GM10248 (cell line): Measurements from ENCODE around the gene FOXK2.

Experiments
- CTCF ChIA-PET: fragments of 300-600 bp; sonication (Branson Sonifier 250); formaldehyde crosslinking; extraction: SDS; loops from one replicate; lab custom pipeline; 2021; ENCODE audit warnings: antibody characterized with exemption; lab: Yijun Ruan, JAX
- POLR2A ChIA-PET: fragments of 350-650 bp; sonication (Branson Sonifier 250); formaldehyde crosslinking; extraction: SDS; loops from one replicate; lab custom pipeline; 2020; ENCODE audit warnings: antibody characterized with exemption; lab: Yijun Ruan, JAX
- DNase-seq: peaks from one replicate; pipeline ENCODE4 v3.0.0; 2012; ENCODE audit errors: extremely low spot score
- TF ChIP-seq, protein P1 (sequence below): IDR thresholded peaks from 2 replicates; pipeline ENCODE4 v1.5.1; 2012; ENCODE audit warnings: mild to moderate bottlenecking, low read depth; ENCODE audit errors: extremely low read depth, missing control alignments, control extremely low read depth

FOXK2 gene

DNA sequence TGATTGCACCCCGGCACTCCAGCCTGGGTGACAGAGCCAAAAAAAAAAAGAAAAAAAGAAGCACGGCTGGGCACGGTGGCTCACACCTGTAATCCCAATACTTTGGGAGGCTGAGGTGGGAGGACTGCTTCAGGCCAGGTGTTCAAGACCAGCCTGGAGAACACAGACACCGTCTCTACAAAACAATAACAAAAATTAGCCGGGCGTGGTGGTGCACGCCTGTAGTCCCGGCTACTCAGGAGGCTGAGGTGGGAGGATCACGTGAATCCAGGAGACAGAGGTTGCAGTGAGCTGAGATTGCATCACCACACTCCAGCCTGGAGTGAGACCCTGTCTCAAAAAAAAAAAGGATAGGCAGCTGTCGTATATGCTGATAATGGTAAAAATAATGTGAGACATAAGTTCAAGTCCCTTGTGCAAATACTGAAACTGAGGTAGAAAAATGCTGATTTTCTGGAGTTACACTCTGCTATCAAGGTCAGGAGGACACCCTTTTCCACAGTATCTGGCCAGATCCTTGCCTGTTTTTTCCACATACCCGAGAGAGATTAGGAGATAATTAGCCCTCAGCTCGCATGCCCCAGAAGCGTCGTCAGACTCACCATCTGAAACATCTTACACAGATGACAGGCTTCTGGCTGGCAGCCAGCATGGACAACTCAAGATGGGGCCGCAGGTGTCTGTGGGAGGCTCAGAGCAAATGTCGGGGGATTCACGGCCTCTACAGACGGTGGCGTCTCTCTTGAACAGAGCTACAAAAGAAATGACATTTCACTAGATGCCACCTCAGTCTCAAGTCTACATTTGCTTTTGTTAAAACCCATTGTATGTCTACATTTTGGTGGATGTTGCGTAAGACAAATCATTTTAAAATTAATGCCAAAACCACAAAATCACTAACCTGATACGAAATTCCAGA, 91.9 kb downstream of the FOXK2 start:
- CTCF ChIA-PET: interaction anchor here (1.0 kb wide), 1 partner anchor 10 kb away, joined by 3 read pairs; no protein-coding TSS in a partner anchor
- TF ChIP-seq, protein P1, sequence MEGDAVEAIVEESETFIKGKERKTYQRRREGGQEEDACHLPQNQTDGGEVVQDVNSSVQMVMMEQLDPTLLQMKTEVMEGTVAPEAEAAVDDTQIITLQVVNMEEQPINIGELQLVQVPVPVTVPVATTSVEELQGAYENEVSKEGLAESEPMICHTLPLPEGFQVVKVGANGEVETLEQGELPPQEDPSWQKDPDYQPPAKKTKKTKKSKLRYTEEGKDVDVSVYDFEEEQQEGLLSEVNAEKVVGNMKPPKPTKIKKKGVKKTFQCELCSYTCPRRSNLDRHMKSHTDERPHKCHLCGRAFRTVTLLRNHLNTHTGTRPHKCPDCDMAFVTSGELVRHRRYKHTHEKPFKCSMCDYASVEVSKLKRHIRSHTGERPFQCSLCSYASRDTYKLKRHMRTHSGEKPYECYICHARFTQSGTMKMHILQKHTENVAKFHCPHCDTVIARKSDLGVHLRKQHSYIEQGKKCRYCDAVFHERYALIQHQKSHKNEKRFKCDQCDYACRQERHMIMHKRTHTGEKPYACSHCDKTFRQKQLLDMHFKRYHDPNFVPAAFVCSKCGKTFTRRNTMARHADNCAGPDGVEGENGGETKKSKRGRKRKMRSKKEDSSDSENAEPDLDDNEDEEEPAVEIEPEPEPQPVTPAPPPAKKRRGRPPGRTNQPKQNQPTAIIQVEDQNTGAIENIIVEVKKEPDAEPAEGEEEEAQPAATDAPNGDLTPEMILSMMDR: no peak
- POLR2A ChIA-PET: no interaction called here
- no peak for DNase-seq

DNA sequence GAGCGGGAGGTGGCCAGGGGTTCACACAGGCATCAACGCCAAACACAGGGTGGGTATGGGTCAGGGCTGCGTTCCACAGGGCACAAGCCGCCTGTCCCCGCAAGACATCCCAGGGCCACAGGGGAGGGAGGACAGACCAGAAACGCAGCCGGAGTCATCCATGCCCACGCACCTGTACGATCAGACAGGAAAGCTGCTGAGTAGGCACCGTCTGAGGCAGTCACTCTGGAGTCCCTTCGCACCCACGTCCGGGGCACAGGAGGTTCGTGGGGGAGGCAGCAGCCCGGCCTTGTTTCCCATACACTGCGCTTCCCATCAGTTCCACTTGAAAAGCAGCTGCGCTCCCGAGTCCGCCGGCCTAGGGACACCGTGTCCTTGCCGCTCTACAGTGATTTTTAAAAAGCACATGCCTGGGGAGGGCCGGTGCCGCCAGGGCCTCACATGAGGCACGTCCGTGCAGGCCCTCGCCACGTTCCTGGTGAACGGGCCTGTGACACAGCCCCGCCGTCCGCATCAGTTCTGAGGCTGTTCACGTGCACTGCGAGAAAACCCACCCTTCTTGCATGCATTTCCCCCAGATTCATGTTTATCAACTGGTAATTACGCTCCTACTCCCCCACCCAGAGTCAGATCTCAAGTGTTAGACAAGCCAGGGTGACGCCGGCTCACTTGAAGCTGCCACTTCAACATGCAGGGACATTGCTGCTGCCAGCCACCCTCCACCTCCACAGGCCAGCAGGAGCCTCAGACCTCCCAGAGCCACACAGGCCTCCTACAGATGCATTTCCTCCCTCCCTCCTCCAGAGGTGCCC, 94.0 kb downstream of the FOXK2 start:
- TF ChIP-seq, protein P1: no peak
- ChIA-PET CTCF (no interaction called here), POLR2A (no interaction called here)
- DNase-seq: no peak

DNA sequence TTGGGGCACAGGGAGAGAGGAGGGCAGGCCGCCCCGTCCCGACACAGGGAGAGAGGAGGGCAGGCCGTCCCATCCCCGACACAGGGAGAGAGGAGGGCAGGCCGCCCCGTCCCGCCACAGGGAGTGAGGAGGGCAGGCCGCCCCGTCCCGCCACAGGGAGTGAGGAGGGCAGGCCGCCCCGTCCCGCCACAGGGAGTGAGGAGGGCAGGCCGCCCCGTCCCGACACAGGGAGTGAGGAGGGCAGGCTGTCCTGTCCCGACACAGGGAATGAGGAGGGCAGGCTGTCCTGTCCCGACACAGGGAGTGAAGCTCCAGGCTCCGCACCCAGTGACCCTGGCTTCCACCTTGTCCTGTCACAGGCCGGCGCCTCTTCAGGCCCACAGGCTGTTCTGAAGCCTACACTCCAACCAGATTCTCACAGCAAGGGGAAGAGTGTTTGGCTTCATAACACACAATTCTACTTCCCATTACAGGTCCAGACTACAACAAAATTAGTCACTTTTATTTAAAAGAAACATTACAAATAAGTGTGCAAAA, 94.6 kb downstream of the FOXK2 start:
- ChIA-PET POLR2A (no interaction called here), CTCF (no interaction called here)
- TF ChIP-seq, protein P1: no peak
- DNase-seq: no peak

DNA sequence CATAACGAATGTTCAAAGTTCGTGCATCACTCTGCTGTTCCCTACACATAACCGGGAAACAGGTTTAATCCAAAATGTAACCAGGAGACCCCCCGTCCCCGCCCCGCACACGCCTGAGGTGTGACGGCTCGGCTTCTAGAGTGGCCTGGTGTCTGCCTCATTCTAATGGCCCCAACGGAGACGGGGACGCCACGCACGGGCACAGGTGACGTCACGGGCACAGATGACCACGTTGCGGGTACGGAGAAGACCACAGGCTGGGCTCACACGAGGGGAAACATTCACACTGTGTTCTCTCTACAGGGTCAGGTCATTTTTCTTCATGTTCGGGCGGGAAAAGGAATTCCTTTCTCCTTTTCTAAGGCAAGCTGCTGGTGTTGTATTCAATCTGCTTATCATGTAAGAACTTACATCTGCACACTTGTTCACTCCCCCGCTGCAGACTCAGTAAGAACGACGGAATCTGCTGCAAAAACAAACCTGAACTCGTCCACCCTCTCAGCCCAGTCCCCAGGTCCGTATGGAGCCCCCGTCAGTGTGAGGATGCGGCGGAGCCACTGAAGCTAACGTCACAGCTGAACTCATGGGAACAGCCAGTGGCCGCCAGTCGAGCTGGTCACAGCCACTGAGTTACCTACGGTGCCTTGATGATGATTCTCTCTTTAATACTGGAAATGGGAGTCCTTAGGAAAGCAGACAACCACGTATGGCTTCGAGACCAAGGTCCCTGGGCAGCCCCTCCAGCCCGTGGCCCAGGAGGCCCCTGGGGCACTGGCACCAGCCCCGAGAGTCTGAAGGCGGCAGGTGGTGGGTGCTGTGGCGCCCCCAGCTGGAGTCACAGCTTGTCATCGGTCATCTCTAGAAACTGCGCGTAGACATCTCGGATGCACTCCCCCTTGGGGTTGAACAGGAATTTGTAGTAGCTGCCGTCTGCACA, 95.8 kb downstream of the FOXK2 start:
- CTCF ChIA-PET: interaction anchor here (0.9 to 1.6 kb wide), 2 partner anchors 17 to 62 kb away, joined by 3 to 4 read pairs; no protein-coding TSS in a partner anchor
- POLR2A ChIA-PET: interaction anchor here (0.6 kb wide), 1 partner anchor 597 kb away, joined by 3 read pairs; no protein-coding TSS in a partner anchor
- no peak for DNase-seq
- TF ChIP-seq, protein P1: no peak

DNA sequence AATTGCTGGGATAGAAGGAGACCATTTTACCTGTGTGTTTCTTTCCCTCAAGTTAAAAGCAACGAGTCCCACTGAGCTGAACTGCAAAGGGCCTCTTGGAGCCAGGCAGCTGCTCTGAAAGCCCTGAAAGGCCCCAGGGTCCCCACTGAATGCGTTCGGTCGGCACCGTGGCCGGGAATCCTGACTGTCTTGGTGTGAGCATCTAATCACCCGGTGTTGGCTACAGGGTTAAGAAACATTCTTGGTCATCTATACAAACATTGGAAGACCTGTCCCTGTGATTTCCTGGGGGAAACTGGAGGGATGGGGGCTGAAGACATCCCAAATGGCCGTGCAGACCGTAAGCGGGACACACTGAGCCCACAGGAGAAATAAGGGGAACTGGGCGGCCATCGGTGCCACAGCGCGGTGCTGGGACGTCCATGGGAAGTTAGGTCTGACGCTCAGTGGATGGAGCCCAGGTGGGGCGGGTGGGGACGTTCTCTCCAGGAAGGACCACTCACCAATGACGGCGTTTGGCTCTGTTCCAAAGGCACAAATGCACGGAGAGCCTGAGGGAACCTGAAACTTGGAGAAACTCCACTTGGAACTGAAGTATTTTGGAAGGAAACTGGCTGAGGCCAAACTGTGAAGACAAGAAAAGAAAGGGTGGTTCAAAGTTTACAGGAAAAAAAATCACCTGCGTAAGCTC, 96.6 kb downstream of the FOXK2 start:
- no peak for DNase-seq
- ChIA-PET POLR2A (no interaction called here), CTCF (interaction anchor here (0.9 to 1.6 kb wide), 2 partner anchors 16 to 62 kb away, joined by 3 to 4 read pairs; no protein-coding TSS in a partner anchor)
- TF ChIP-seq, protein P1: no peak
